ENCODE data around the gene MYH6.
"Not testable (repeated sequence)": the region's sequence is repeated elsewhere in the genome, so short reads cannot be mapped to it uniquely, and the experiment has no call there.

The MYH6 gene

DNA sequence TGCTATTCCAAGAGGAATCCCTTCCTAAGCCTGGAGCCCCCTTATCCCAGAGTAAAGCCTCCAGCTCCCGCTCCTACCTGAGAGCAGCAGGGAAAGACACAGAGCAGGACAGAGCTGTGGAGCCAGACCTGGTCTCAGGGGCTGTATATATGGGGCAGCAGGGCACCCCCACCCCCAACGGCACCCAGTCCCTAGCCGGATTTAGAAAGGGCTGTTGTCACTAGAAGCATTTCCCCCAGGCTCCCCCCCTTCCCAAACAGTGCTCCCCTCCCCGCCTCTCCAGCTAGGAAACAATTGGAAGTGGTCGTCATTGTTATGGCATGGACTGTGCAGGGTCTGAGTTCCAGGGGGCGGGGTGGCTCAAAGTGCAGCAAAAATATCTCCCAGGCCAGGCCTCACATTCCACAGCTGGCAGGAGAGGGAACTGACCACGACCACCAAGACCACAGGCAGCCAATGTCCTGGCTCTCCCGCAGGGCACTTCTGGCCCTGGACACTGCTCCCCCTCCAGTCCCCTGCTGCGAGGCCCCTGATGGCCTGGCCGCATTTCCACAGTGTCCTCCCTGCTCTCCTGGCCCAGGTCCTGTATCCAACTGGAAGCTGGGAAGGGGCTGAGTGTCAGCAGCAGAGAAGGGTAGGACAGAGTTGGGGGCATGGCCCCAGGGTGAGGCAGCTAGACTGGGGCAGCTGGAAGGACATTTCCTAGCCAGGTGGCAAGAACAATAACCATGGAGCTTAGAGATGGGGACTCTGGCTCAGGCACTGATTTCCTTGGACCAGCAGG lies 27.7 kb upstream of the MYH6 start, which contains the start of gene MYH7:
Gene MYH7, minus strand, starts transcription at position 118 of the 784 bp plus-strand sequence. CDS start 1,928 bp downstream, outside the sequence.
- DNase-seq, result no peak

- no peak for DNase-seq
Measured at GRCh38 chr14:23434488-23435222, 26.6 kb upstream of the MYH6 start.

GRCh38 chr14:23433457-23433856 lies 25.4 kb upstream of the MYH6 start:
- no peak for DNase-seq

- no peak for DNase-seq
Measured at GRCh38 chr14:23432946-23433345, 24.9 kb upstream of the MYH6 start.

GRCh38 chr14:23432102-23432925 lies 24.2 kb upstream of the MYH6 start:
- DNase-seq, result no peak

DNA sequence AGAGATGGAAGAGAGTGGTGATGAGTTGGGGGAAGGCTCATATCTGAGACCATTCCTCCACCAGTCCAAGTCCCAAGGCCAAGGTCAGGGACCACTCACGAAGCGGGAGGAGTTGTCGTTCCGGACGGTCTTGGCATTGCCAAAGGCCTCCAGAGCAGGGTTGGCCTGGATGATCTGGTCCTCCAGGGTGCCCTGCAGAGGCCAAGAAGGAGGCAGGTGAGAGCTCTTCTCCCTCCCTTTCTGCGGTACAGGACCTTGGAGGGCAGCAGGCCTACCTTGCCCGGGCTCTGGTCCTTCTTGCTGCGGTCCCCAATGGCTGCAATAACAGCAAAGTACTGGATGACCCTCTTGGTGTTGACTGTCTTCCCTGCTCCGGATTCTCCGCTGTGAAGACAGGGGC lies 23.4 kb upstream of the MYH6 start:
- no peak for DNase-seq

DNA sequence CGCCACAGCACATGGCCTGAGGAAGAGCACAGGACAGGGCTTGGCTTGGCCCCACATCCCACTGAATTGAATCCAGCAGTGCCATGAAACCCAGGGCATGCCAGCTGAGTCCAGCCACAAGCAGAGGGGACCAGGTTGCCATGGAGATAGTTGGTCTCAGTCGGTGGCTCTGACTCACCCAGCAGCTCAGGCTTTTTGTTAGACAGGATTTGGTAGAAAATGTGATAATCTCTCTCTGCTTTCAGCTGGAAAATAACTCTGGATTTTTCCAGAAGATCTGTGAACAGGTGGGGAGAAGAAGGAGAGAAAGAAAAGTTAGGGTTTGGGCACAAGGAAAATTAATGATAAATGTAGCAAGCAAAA lies 22.6 kb upstream of the MYH6 start:
- DNase-seq, result no peak

DNA sequence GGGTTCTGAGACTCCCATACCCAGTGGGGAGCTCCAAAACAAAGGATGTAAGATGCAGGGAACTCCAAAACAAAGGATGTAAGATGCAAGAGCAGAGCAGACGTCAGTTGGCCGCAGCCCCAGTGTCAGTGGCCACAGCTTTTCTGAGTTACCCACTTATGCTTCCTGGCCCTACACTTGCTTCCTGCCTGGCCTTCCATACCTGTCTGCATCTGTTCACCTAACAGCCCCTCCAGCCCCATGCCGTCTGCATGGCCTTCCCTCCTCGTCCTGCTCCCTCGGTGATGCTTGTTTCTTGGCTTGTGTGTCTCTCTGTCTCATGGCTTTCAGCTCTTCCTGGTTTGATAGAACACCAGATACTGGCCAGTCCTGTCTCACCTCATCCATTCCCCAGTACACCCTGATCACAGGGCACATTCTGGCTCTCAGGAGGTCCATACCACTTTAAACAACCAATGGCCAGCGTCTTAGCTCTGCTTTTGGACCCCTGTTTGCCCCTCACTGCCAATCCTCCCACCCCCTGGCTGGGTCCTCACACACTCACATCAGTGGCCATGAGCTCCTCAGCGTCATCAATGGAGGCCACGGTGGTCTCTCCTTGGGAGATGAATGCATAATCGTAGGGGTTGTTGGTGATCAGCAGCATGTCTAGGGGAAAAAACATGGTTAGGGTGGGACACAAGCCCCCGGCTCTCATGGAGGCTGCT lies 22.1 kb upstream of the MYH6 start:
- DNase-seq, result no peak

GRCh38 chr14:23428686-23429495 lies 20.8 kb upstream of the MYH6 start:
- no peak for DNase-seq

DNA sequence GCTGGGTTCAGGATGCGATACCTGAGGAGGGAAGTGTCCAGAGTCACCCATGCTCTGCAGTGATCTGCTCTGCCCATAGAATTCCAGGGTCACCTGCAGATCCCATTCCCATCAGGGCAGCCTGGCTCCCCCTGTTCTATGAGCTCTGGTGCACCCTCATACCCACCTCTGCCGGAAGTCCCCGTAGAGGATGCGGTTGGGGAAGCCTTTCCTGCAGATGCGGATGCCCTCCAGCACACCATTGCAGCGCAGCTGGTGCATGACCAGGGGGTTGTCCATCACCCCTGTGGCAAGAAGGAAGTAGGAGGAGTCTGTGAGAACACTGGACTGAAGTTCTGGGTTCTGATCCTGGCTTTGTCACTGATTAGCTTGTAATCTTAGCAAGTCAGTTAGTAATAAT lies 17.7 kb upstream of the MYH6 start:
- DNase-seq, result not testable (repeated sequence)

GRCh38 chr14:23425169-23425568 lies 17.1 kb upstream of the MYH6 start:
- DNase-seq, result no peak

- no peak for DNase-seq
Measured at GRCh38 chr14:23423657-23424056, 15.6 kb upstream of the MYH6 start.

- DNase-seq, result no peak
Measured at GRCh38 chr14:23421594-23421993, 13.5 kb upstream of the MYH6 start.

DNA sequence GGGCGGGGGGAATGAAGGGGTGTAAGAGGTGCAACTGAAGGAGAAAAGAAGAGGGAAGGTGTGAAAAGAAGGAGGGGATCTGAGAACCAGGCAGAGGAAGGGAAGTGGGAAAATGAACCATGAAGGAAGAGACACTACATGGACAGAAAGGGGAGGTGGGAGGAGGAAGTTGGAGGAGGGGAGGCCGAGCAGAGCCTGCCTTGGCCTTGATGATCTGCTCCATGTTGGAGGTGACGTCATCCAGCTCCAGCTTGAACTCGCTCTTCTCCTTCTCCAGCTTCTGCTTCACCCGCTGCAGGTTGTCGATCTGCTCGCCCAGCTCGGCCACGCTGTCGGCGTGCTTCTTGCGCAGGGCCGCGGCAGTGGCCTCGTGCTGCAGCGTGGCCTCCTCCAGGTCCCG lies 11.6 kb upstream of the MYH6 start:
- not testable (repeated sequence) for DNase-seq

- DNase-seq, result no peak
Measured at GRCh38 chr14:23418021-23418420, 9.9 kb upstream of the MYH6 start.

DNA sequence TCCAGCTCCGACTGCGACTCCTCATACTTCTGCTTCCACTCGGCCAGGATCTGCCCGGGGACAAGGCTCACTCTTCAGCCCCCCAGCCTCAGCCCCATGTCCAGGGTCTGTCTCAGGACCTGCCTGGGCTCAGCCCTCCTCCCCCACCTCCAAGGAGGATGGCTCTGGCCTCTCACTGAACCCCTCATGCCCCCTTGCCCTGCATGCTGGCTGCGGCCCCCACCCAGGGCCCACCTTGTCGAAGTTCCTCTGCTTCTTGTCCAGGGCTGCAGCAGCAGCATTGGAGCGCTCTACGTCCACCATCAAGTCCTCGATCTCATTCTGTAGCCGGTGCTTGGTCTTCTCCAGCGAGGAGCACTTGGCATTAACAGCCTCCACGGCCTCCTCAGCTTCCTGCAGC lies 9.2 kb upstream of the MYH6 start:
- not testable (repeated sequence) for DNase-seq

- DNase-seq, result no peak
Measured at GRCh38 chr14:23416801-23417200, 8.7 kb upstream of the MYH6 start.

DNA sequence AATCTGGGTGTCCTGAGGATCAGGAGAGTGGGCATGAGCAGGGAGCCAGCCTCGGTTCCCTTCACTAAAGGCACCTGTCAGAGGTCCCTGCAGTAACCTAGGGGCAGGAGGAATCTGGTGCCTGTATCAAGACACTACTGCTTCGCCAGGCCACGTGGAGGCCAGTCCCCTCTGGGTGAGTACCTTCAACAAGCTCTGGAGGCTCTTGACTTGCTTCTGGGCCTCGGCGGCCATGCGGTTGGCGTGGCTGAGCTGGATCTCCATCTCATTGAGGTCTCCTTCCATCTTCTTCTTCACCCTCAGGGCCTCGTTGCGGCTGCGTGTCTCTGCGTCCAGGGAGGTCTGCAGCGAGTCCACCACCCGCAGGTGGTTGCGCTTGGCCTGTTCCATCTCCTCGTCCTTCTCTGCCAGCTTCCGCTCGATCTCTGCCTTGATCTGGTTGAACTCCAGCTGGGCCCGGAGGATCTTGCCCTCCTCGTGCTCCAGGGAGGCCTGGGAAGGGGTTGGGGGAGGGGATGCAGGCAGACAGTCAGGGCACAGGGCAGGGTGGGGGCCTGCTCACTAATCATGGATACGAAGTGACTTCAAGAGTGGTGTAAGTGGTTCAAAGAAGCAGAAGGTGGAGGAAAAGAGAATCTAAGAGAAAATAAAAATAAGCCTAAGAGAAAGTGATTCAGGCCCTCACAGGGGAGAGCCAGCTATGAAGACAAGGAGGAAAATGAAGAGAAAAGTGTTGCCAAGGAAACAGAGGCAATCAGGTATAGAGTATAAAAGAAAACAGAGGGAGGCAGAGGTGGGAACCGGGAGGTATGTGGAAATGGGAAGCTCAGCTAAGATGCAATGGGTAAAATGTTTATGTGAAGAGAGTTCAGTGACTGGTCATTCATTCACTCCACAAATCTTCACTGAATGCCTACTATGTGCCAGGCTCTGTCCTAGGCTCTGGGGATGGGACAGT lies 8.0 kb upstream of the MYH6 start:
- no peak for DNase-seq

DNA sequence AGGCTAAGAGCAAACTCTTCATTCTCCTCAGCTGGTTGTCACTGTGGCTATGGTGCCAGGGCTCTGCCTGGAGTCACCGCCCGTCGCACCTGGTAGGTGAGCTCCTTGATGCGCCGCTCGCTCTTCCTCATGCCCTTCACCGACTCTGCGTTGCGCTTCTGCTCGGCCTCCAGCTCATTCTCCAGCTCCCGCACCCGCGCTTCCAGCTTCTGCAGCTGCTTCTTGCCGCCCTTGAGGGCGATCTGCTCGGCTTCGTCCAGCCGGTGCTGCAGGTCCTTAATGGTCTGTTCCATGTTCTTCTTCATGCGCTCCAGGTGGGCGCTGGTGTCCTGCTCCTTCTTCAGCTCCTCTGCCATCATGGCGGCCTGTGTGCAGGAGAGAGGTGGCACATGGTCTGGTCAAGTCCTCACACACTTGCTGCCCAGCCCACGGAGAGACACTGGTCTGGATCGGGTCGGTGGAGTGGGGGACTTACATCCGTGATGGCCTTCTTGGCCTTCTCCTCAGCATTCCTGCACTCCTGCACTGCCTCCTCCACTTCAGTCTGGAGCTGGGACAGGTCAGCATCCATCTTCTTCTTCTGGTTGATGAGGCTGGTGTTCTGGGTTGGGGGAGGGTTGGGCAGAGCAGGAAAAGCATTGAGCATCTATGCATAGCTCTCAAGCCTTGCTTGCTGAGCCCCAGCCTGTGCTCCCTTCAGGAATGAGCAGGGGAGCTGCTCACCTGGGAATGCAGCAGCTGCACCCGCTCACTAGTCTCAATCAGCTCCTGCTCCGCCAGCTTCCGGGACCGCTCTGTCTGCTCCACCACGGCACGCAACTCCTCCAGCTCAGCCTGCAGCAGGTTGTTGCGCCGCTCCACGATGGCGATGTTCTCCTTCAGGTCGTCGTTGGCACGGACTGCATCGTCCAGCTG lies 7.1 kb upstream of the MYH6 start:
- no peak for DNase-seq

- no peak for DNase-seq
Measured at GRCh38 chr14:23414254-23414653, 6.2 kb upstream of the MYH6 start.
